Measurements from ENCODE around the gene GABRB2. TPM values are rescaled to one million over a fixed set of nuclear protein-coding genes. Genes with fewer than 3 reads are reported as not detected.
"Not testable (repeated sequence)": the region's sequence is repeated elsewhere in the genome, so short reads cannot be mapped to it uniquely, and the experiment has no call there.

The GABRB2 gene
- total RNA-seq, 1 experiment from 2014 or later: not detected

DNA sequence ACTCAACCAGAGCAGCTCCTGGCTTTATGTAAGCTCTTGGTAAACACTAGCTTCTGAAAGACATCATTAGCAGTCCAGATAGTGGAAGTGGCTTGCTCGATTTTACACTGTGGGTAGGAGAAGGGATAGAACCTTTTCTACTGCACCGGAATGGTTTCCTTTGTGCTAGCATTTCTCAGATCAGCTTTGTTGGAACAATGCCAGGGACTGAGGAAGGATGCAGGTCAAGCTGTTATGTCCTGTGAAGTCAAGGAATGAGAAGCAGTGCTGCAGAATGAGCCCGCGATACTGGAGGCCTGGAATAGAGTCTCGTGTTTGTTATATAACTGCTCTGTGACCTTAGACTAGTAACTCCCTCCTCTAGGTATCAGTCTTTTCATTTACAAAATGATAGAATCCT lies 233.6 kb downstream of the GABRB2 start:
- in situ Hi-C loops (cut with HindIII; ENCODE audit: low sequenced_read_pairs): no loop called here
- DNase-seq (ENCODE audit: low spot score): peak; percentile 88

DNA sequence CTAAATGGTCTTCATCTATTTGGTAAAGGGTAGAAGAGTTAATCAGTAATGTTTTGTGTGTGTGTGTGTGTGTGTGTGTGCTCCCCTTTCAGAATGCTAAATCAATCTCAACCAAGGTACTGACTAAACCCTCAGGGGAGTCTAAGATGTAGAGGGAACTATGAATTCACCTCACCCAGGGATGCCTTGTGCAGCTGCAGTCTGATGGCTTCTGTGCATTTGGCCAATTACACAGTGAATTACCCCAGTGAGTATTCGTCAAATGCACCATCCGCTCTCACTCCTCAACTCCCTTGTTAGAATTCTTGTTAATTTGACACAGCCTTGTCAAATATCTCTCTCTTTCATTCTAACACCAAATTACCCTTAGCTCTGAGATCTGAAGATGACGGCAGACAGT lies 234.6 kb downstream of the GABRB2 start:
- peak; percentile 60 for DNase-seq (ENCODE audit: low spot score)
- in situ Hi-C loops (cut with HindIII; ENCODE audit: low sequenced_read_pairs): no loop called here

DNA sequence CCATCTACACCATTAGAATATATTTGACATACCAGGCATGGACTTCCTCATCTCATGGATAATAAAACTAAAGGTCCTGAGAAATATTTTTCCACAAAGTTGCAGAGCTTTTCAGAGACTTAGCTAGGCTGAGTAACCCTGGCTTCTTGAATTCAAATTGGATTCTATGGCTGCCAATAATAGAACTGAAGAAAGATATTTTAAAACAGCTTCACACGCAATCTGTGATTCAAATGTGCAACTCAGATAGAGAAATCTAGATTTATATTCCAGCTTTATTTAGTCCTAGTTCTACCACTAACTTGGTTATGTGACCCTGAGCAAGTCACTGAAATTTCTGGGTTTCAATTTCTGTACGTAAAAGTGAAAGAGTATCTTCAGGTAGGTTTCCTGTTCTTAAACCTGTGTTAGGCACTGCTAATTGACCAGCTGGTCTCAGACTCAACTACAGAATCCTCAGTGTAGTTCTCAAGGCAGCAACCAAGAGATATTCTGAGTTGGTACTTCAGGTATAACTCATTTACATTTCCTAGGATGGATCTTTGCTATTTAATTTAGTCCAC lies 235.3 kb downstream of the GABRB2 start:
- DNase-seq (ENCODE audit: low spot score): no peak
- in situ Hi-C loops (cut with HindIII; ENCODE audit: low sequenced_read_pairs): no loop called here

DNA sequence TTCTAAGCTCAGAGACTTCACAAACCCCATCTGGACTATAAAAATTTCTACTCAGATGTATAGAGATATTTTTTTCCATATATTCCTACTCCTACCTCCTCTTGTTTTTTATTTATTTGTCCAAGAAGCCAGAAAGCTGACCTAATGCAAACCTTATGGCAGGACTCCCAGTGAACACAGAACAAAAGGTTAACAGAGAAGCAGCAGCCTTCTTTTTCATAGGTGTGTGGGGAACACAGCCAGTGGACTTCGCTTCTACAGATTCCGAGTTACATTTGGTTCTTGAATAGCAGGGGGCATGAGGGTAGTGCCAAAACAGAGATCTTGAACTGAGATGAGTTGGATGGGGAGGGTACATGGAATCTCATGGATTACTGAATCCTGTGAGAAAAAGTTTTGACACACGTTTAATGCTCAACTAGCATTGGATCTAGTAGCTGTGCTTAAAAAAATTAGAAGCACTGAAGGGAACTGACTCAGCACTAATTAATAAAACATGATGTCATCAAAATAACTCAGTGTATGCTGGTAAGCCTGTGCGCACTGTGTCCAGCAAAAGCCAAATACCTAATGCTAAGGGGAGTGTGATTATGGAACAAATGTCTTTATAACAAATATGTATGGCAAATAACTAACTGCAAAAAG lies 240.1 kb downstream of the GABRB2 start:
- in situ Hi-C loops (cut with HindIII; ENCODE audit: low sequenced_read_pairs): no loop called here
- DNase-seq (ENCODE audit: low spot score): peak; percentile 85

DNA sequence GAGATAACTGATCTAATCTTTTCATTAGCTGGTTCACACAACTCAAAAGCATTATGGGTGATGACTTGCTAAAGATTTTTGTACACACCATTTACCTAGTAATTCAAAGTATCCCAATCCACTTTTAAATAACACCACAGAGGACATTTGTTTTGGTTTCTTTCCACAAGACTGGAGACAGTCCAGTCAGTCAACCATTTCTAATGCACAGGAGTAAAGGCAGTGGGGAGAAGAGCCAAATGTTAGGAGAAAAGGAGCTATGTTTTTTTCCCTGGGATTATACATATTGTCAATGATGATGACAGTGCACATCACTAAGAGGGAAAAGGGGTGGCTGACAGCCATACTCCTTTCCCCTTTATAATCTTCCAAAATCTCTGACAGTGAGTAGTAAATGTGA lies 240.9 kb downstream of the GABRB2 start:
- in situ Hi-C loops (cut with HindIII; ENCODE audit: low sequenced_read_pairs): no loop called here

DNA sequence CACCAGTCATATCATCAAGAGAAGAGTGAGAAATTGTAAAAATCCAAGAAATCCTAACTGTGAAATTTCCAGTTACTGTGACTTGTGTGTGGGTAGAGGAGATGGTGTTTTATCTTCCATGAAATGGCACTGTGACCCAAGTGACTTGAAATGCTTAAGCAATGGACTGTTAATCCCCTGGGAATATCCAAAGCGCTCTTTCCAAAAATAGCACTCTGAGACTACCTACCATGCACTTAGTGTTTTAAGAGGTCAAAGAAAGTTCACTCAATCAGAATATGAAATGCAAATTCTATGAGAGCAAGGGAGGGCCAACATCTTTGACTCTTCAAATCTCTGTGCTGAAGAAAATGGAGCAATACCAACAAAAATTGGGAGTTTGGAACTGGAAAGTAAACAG lies 244.0 kb downstream of the GABRB2 start:
- no peak for DNase-seq (ENCODE audit: low spot score)
- in situ Hi-C loops (cut with HindIII; ENCODE audit: low sequenced_read_pairs): no loop called here

More for the DNA sequence above, 240.9 kb downstream of the GABRB2 start:
- DNase-seq (ENCODE audit: low spot score): peak; percentile 90

DNA sequence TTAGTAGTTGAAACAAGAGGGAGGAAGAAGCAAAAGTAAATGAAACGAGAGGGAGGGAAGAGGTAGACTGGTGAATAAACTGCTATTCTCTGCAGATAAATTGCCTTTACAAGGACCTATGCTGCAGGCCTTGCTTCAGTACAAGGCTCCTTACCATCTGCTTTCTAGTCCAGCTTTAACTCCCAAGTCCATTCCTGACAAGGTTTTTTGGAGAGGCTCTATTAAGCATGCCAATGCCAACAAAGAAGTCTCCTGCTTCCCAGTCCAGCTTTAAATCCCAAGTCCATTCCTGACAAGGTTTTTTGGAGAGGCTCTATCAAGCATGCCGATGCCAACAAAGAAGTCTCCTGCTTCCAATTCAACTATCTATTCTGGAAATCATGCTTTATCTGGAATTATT lies 244.9 kb downstream of the GABRB2 start:
- DNase-seq (ENCODE audit: low spot score): peak; percentile 64
- in situ Hi-C loops (cut with HindIII; ENCODE audit: low sequenced_read_pairs): no loop called here

DNA sequence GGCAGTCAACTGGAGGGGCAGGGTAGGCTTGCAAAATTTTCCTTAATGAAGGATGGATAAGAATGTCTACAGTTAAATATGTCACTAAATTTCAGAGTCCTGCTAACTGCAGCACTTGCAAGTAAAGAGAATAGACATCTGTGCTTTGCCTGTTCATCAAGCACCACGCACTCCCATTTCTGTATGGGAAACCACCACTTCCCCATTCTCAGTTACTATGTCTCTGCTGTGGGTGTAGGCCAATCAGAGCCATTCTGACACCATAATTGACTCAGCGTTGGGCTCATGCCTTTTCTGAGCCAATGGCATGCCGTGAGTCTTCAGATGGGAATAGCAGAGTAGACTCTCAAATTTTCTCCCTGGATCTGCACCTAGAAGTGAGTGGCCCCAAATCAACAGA lies 247.5 kb downstream of the GABRB2 start:
- DNase-seq (ENCODE audit: low spot score): no peak
- in situ Hi-C loops (cut with HindIII; ENCODE audit: low sequenced_read_pairs): no loop called here

DNA sequence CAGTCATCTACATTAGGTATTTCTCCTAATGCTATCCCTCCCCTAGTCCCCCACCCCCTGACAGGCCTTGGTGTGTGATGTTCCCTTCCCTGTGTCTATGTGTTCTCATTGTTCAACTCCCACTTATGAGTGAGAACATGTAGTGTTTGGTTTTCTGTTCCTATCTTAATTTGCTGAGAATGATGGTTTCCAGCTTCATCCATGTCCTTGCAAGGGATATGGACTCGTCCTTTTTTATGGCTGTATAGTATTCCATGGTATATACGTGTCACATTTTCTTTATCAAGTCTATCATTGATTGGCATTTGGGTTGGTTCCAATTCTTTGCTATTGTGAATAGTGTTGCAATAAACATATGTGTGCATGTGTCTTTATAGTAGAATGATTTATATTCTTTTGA lies 249.1 kb downstream of the GABRB2 start:
- in situ Hi-C loops (cut with HindIII; ENCODE audit: low sequenced_read_pairs); DNase-seq (ENCODE audit: low spot score): not testable (repeated sequence)

DNA sequence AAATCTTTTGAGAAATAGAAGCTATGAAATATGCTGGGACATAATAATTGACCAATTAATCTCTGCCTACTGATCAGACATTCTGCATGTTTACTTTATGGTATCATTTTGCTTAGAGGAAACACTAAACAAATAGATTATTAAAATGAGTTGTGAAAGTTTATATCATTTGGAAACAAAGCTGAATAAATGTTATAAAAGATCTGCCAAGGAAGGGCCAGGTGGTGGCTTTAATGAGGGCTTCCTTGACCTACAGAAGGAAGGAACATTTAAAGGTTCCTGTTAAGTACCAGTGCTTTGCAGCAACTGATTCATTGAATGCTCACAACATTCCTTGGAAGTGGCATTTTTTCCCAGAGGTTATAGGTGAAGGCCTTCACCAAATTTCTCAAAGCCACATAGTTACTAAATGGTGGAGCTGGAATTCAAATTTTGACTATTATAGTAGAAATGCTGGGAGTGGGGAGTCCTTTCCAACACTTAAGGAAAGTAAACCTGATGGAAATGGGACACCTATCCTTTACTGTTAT lies 250.7 kb downstream of the GABRB2 start:
- in situ Hi-C loops (cut with HindIII; ENCODE audit: low sequenced_read_pairs): no loop called here
- DNase-seq (ENCODE audit: low spot score): no peak

DNA sequence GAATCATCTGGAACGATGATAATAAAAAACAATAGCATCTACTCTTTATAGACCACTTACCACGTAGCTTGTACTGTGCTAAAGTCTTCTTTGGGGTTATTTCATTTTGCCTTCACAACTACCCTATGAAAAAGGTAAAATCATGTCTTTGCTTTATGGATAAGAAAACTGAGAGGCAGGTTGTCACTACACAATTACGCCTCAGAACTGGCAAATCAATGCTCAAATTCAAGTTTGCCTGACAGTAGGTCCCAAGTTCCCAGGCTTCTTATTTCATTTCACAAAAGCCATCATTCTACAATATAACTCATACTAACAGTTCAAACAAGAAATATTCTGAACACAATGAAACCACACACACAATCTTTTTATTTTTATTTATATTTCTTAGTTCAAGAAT lies 258.5 kb downstream of the GABRB2 start:
- no peak for DNase-seq (ENCODE audit: low spot score)
- in situ Hi-C loops (cut with HindIII; ENCODE audit: low sequenced_read_pairs): no loop called here

DNA sequence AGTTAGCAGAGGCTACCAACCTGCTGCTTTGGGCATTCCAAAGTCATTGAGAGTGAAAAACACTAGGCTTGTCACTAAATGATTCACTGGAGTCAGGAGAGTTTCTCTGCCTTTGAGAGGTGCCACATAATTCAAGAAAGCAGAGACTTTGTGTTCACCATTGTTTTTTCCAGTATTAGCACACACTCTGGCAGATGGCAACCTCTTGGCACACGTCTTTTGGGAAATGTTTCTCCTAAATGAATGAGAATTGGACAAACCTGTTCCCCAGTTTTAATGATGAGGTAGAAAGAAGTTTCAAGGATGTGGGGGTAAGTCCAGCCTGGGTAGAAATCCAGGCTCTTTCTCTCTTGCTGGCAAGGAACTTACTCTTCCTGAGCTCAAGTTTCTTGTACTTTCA lies 259.1 kb downstream of the GABRB2 start:
- in situ Hi-C loops (cut with HindIII; ENCODE audit: low sequenced_read_pairs): no loop called here

DNA sequence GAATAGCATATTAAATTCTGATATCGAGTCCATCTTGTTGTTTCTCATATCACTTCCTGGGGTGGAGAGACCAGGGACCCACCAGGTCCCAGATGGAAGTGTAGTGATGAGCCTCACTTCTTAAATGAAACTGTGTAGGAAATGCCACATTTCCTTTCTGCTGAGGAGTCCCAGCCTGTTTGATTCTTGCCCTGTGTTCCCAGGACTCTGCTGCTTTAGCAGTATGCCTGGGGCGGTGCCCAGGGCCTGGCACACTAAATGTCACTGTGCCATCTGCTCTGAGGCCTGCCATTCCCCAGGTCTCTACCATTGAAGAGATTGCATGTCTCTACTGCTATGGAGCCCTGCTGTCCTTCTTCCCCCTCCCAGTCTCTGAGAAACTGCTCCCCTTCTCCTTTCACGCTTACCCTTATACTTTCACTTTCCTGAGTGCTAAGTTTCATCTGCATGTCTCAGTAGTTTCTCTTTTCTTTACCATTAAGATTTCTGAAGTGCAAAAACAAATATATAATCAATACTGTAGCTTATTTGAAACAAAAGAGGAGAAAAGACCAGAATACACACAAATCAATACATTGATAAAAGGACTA lies 260.4 kb downstream of the GABRB2 start:
- in situ Hi-C loops (cut with HindIII; ENCODE audit: low sequenced_read_pairs): no loop called here

More for the DNA sequence above, 259.1 kb downstream of the GABRB2 start:
- peak; percentile 85 for DNase-seq (ENCODE audit: low spot score)

DNA sequence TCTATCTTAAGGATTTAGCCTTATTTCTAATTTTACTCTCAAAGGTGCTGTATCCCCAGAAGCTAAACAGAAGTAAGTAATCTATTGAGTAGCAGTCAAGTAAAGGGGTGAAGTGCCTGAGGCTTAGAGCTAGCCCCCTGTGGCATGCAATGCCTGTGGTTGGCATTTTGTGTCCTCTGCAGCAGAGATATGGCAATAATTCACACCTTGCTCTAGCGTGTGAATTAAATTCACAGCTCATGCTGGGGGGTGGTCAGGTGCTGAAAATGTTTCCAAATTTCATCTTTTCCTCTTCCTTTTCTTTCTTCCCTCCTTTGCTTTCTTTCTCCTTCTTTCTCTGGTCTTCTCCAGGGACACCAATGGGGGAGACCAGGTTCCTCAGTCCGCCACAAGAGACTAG lies 262.1 kb downstream of the GABRB2 start:
- in situ Hi-C loops (cut with HindIII; ENCODE audit: low sequenced_read_pairs): no loop called here
- no peak for DNase-seq (ENCODE audit: low spot score)

More for the DNA sequence above, 260.4 kb downstream of the GABRB2 start:
- peak; percentile 97 for DNase-seq (ENCODE audit: low spot score)

DNA sequence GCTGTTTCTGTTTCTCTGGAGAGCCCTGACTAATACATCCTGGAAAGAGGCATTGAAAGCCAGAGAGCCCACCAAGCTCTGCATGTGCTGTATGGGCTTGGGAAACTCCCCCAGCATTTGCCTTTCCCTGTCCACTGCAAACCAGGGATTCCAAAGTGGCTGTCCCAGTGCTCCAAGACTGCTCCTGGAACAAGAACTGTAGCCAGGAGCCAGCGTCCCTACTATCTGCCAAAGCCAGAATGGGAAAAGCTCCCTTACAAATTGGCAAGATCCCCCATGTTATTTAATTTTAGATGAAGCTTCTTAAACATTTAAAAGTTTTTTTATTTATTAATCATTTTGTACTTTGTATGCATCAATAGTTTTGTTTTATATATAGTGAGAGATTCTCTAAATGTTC lies 263.2 kb downstream of the GABRB2 start:
- in situ Hi-C loops (cut with HindIII; ENCODE audit: low sequenced_read_pairs): no loop called here
- peak; percentile 84 for DNase-seq (ENCODE audit: low spot score)

DNA sequence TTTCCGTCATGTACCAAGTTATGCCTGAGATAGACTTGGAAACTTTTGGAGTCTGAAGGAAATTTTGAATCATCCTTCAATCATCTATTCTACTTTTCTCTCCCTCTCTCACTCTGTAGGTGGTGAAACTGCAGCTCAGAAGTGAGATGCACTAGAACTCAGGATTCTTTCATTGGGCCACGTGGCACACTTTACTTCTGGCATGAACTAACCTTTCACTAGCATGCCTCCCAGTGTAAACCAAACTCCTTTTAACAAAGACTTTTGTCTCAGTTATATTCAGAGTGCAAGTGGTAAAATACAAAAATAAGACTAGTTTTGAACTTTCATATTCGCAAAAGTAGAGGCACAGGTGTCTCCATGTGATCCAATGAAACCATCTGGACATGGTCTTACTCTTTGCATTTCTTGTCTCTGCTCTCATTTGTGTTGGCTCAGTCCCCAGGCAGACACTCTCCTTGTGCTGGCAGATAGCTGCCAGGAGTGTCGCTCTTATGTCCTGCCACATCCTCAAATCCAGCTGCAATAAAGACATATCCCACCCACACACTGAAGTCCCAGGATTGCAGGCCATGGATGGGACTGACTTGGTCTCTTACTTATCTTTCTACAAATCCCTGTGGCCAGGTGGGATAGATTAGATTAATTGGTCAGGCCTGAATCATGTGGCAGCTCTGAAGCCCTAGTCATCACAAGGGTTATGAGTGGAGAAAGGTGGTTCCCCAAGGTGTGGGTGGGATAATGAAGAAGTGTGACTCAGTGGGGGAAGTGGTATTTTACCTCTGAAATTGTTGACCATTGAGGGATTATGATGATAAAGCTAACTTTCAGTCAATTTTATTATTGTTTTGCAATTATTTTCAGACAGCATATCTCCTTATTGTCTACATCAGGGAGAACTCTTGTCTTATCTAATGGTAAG lies 267.5 kb downstream of the GABRB2 start:
- no peak for DNase-seq (ENCODE audit: low spot score)
- in situ Hi-C loops (cut with HindIII; ENCODE audit: low sequenced_read_pairs): no loop called here

DNA sequence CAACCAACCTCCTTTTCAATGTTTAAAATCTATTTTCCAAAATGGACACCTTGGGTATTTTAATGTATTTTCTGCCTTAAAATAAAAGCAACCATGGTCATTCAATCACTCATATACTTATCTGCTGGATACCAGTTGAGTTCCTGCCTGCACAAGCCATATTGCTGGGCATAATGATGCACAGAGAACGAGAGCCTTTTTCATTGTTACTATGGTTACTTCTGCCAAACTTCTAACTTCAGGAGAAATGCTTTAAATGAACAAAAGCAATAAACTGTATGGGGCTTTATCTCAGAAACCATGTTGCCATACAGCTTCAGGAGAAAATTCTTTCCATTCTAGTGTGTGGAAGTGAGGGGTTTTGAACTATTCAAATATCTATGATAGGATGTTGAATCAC lies 269.5 kb downstream of the GABRB2 start:
- in situ Hi-C loops (cut with HindIII; ENCODE audit: low sequenced_read_pairs): no loop called here
- no peak for DNase-seq (ENCODE audit: low spot score)

DNA sequence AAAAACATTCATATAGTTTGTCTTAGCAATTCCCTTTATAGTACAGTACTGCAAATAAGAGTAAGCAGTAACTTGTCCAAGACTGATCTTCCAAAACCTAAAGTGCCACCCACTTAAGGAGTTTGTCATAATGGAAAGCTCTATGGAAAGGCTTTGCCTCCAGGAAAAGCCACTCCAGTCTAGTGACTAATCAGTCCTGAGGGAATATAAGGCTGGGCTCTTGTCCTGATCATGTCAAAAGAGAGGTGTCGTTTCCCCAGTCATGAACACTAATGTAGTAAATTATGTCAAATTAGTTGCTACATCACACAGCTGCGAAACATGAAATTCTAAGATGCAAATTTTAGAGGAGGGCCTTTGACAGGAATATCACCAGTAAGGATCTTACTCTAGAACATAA lies 271.6 kb downstream of the GABRB2 start:
- in situ Hi-C loops (cut with HindIII; ENCODE audit: low sequenced_read_pairs): no loop called here
- no peak for DNase-seq (ENCODE audit: low spot score)

DNA sequence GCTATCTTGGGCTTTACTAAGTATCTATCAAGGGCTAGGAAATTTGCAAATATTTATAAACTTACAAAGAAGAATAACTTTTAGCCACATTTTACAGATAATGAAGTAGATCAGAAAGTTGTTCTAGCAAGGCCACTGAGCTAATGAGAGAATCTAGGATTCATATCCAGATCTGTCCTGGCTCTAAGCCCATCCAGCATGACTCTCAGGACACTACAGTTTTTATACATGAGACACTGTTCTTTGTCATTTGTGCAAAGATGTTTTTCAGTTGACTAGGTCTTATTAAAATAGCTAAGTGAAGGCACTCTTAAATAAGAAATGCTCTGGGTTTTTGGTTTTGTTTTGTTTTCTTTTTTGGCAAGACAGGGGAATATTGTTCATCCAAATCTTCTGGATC lies 273.1 kb downstream of the GABRB2 start:
- DNase-seq (ENCODE audit: low spot score): peak; percentile 55
- in situ Hi-C loops (cut with HindIII; ENCODE audit: low sequenced_read_pairs): no loop called here

DNA sequence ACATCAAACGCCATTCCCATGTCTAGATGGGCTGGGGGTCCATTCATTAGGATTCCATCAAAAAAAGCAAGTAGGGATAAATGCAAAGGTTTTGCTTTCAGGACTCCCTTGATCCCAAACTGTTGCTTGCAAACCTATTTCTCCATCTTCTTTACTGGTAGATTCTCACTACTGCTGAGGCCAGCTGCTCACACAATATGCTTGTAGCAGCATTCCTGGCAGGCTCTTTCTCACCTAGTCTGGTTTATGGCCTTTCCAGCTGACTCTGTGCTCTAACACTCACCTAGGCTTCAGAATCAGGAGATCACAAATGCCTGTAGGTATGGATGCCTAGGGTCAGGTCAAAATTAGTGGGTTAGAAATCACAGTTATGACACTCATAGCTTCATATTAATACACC lies 274.7 kb downstream of the GABRB2 start:
- DNase-seq (ENCODE audit: low spot score): peak; percentile 96
- in situ Hi-C loops (cut with HindIII; ENCODE audit: low sequenced_read_pairs): no loop called here

Measured in G401 (cell line).